Measurements from ENCODE around the gene C17orf114.
A peak's percentile ranks its signal among the peaks of the same experiment; 100 is the strongest.

The C17orf114 gene

GRCh38 chr17:4759776-4760236, 42.3 kb downstream of the C17orf114 start (continued):
- TF ChIP-seq SYNCRIP (IDR thresholded peaks at IDR 0.05; ENCODE audit: insufficient read depth, low read depth, low read length) (no peak), CBX5 (CRISPR knock-in tag; IDR thresholded peaks at IDR 0.05; ENCODE audit: borderline replicate concordance) (no peak; the same call in 1 of the 2 replicates), ELF3 (CRISPR knock-in tag; IDR thresholded peaks at IDR 0.05) (peak; percentile 81), ZSCAN25 (CRISPR knock-in tag; IDR thresholded peaks at IDR 0.05) (no peak), ZKSCAN1 (IDR thresholded peaks at IDR 0.05; ENCODE audit: low read length) (no peak), HOXD1 (CRISPR knock-in tag; IDR thresholded peaks at IDR 0.05) (peak; percentile 92), ZNF44 (CRISPR knock-in tag; IDR thresholded peaks at IDR 0.05) (no peak), ZNF850 (CRISPR knock-in tag; conservative IDR thresholded peaks at IDR 0.05) (no peak), MED13 (CRISPR knock-in tag; IDR thresholded peaks at IDR 0.05) (peak; percentile 84; the same call in 1 of the 2 replicates), AHR (CRISPR knock-in tag; IDR thresholded peaks at IDR 0.05) (no peak), U2AF1 (optimal IDR thresholded peaks at IDR 0.05; ENCODE audit: low read depth, low read length) (no peak), ZNF34 (CRISPR knock-in tag; IDR thresholded peaks at IDR 0.05; ENCODE audit: borderline replicate concordance) (0 out of 2 replicates have a peak, but pooled peaks have one; percentile 67), NCOA5 (CRISPR knock-in tag; IDR thresholded peaks at IDR 0.05) (no peak), TEF (CRISPR knock-in tag; IDR thresholded peaks at IDR 0.05) (no peak), ZNF12 (CRISPR knock-in tag; IDR thresholded peaks at IDR 0.05) (peak; percentile 63; the same call in 1 of the 2 replicates), ZNF781 (CRISPR knock-in tag; IDR thresholded peaks at IDR 0.05; ENCODE audit: borderline replicate concordance, not compliant biosample characterization) (no peak), IRF9 (CRISPR knock-in tag; IDR thresholded peaks at IDR 0.05; ENCODE audit: borderline replicate concordance) (no peak), CHCHD3 (CRISPR knock-in tag; IDR thresholded peaks at IDR 0.05) (no peak), NFRKB (IDR thresholded peaks at IDR 0.05) (no peak), KAT2B (IDR thresholded peaks at IDR 0.05; ENCODE audit: borderline replicate concordance, low read depth, low read length) (no peak), ZNF33B (CRISPR knock-in tag; IDR thresholded peaks at IDR 0.05) (no peak), NONO (IDR thresholded peaks at IDR 0.05) (no peak), NONO (CRISPR knock-in tag; conservative IDR thresholded peaks at IDR 0.05) (peak; percentile 77; the same call in 1 of the 2 replicates), MXD1 (CRISPR knock-in tag; IDR thresholded peaks at IDR 0.05) (no peak)
- TF ChIP-seq, protein P1, sequence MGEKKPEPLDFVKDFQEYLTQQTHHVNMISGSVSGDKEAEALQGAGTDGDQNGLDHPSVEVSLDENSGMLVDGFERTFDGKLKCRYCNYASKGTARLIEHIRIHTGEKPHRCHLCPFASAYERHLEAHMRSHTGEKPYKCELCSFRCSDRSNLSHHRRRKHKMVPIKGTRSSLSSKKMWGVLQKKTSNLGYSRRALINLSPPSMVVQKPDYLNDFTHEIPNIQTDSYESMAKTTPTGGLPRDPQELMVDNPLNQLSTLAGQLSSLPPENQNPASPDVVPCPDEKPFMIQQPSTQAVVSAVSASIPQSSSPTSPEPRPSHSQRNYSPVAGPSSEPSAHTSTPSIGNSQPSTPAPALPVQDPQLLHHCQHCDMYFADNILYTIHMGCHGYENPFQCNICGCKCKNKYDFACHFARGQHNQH (CRISPR knock-in tag; IDR thresholded peaks at IDR 0.05): peak; percentile 92
- TF ChIP-seq, protein P2, sequence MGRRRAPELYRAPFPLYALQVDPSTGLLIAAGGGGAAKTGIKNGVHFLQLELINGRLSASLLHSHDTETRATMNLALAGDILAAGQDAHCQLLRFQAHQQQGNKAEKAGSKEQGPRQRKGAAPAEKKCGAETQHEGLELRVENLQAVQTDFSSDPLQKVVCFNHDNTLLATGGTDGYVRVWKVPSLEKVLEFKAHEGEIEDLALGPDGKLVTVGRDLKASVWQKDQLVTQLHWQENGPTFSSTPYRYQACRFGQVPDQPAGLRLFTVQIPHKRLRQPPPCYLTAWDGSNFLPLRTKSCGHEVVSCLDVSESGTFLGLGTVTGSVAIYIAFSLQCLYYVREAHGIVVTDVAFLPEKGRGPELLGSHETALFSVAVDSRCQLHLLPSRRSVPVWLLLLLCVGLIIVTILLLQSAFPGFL (CRISPR knock-in tag; IDR thresholded peaks at IDR 0.05): no peak
- TF ChIP-seq, protein P3, sequence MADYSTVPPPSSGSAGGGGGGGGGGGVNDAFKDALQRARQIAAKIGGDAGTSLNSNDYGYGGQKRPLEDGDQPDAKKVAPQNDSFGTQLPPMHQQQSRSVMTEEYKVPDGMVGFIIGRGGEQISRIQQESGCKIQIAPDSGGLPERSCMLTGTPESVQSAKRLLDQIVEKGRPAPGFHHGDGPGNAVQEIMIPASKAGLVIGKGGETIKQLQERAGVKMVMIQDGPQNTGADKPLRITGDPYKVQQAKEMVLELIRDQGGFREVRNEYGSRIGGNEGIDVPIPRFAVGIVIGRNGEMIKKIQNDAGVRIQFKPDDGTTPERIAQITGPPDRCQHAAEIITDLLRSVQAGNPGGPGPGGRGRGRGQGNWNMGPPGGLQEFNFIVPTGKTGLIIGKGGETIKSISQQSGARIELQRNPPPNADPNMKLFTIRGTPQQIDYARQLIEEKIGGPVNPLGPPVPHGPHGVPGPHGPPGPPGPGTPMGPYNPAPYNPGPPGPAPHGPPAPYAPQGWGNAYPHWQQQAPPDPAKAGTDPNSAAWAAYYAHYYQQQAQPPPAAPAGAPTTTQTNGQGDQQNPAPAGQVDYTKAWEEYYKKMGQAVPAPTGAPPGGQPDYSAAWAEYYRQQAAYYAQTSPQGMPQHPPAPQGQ (CRISPR knock-in tag; IDR thresholded peaks at IDR 0.05; ENCODE audit: borderline replicate concordance): no peak
